SK-N-SH (cell line): ENCODE data around the gene SNX8. TPM values are rescaled to one million over a fixed set of nuclear protein-coding genes. Genes with fewer than 3 reads are reported as not detected.

Experiments used
- CTCF ChIA-PET: fragments of 300-600, 350-600 bp; formaldehyde crosslinking; extraction: SDS; loops from one replicate; lab custom pipeline; 2021; lab: Yijun Ruan, JAX
- POLR2A ChIA-PET: fragments of 350-600 bp; sonication (Branson Sonifier 250); formaldehyde crosslinking; extraction: SDS; loops from one replicate; lab custom pipeline; 2020; ENCODE audit warnings: antibody characterized with exemption, inconsistent platforms; lab: Yijun Ruan, JAX
- DNase-seq: peaks from one replicate; pipeline ENCODE4 v3.0.0; 2012
- H2AFZ ChIP-seq: fragments of 200-600 bp; sonication (generic); 2 replicates; pipeline ENCODE4 v1.8.1; 2016; ENCODE audit warnings: antibody characterized with exemption, mild to moderate bottlenecking, low read depth
- H3F3A ChIP-seq: fragments of 200-600 bp; sonication (generic); replicated peaks from 2 replicates; pipeline ENCODE3; 2016; ENCODE audit warnings: antibody characterized with exemption, mild to moderate bottlenecking; ENCODE audit not compliant: insufficient read depth
- H3K27ac ChIP-seq, 2 experiments: fragments of 200-500 bp in 1 of 2; fragments of 200-600 bp in 1 of 2; sonication (Bioruptor generic) in 1 of 2; sonication (generic), shearing (Covaris generic) in 1 of 2; 2 replicates each; pipeline versions ENCODE4 v1.5.1 to v1.6.1; 2014 to 2016; ENCODE audit warnings: low read depth in 2 of 2, inconsistent platforms in 1 of 2, low read length in 1 of 2, mild to moderate bottlenecking in 1 of 2, mixed read lengths in 1 of 2
- H3K27me3 ChIP-seq: fragments of 200-600 bp; sonication (generic), shearing (Covaris generic); 2 replicates; pipeline ENCODE4 v1.6.1; 2016; ENCODE audit warnings: mixed run types; ENCODE audit not compliant: insufficient read depth
- H3K36me3 ChIP-seq, 2 experiments: fragments of 200-500 bp in 1 of 2; fragments of 200-600 bp in 1 of 2; sonication (Bioruptor generic) in 1 of 2; sonication (generic) in 1 of 2; replicated peaks in 1 of 2; 2 replicates each; pipeline versions ENCODE3 to v1.5.1; 2014 to 2016; ENCODE audit warnings: low read length in 1 of 2, mild to moderate bottlenecking in 1 of 2; ENCODE audit not compliant: insufficient read depth in 2 of 2, control insufficient read depth in 1 of 2
- H3K4me1 ChIP-seq, 2 experiments: fragments of 200-500 bp in 1 of 2; fragments of 200-600 bp in 1 of 2; sonication (Bioruptor generic) in 1 of 2; sonication (generic), shearing (Covaris generic) in 1 of 2; 2 replicates each; pipeline versions ENCODE4 v1.5.1 to v1.6.1; 2014 to 2016; ENCODE audit warnings: low read depth in 1 of 2, low read length in 1 of 2, mixed run types in 1 of 2; ENCODE audit not compliant: insufficient read depth in 2 of 2, control insufficient read depth in 1 of 2
- H3K4me2 ChIP-seq: fragments of 200-600 bp; sonication (generic), shearing (Covaris generic); 2 replicates; pipeline ENCODE4 v1.6.1; 2017; ENCODE audit warnings: mixed run types
- H3K4me3 ChIP-seq, 2 experiments: fragments of 200-500 bp in 1 of 2; fragments of 200-600 bp in 1 of 2; sonication (Bioruptor generic) in 1 of 2; sonication (generic), shearing (Covaris generic) in 1 of 2; 2 replicates each; pipeline versions ENCODE4 v1.5.1 to v1.8.1; 2014 to 2016; ENCODE audit warnings: low read depth in 2 of 2, inconsistent platforms in 1 of 2, low read length in 1 of 2, mild to moderate bottlenecking in 1 of 2, mixed read lengths in 1 of 2, moderate library complexity in 1 of 2
- H3K79me2 ChIP-seq: fragments of 200-600 bp; sonication (generic); 2 replicates; pipeline ENCODE4 v1.8.1; 2017; ENCODE audit warnings: mild to moderate bottlenecking; ENCODE audit not compliant: insufficient read depth
- H3K9ac ChIP-seq: fragments of 200-600 bp; sonication (generic); 2 replicates; pipeline ENCODE4 v1.6.1; 2017; ENCODE audit warnings: mixed run types
- H3K9me2 ChIP-seq: fragments of 200-600 bp; sonication (generic); 2 replicates; pipeline ENCODE4 v1.6.1; 2017; ENCODE audit warnings: mixed run types
- H3K9me3 ChIP-seq: fragments of 200-600 bp; sonication (generic); 2 replicates; pipeline ENCODE4 v1.6.1; 2017; ENCODE audit warnings: mixed run types, mild to moderate bottlenecking, moderate library complexity
- H4K20me1 ChIP-seq: fragments of 200-600 bp; sonication (generic); 2 replicates; pipeline ENCODE4 v1.6.1; 2017; ENCODE audit warnings: mild to moderate bottlenecking, mixed run types; ENCODE audit not compliant: insufficient read depth
- FOSL2 ChIP-seq: IDR thresholded peaks from 2 replicates; pipeline ENCODE4 v1.4.0; 2012; ENCODE audit warnings: low read depth, mild to moderate bottlenecking, moderate library complexity, borderline replicate concordance
- FOXJ3 ChIP-seq: sonication (generic); formaldehyde crosslinking; IDR thresholded peaks from 2 replicates; pipeline ENCODE4 v1.5.1; 2020; ENCODE audit warnings: mild to moderate bottlenecking, missing genetic modification reagents
- FOXM1 ChIP-seq: IDR thresholded peaks from 2 replicates; pipeline ENCODE4 v1.4.0; 2012; ENCODE audit warnings: low read depth, mild to moderate bottlenecking
- GABPA ChIP-seq: IDR thresholded peaks from 2 replicates; pipeline ENCODE4 v1.4.0; 2012; ENCODE audit warnings: low read depth, mild to moderate bottlenecking
- IRF3 ChIP-seq: fragments of 150-350 bp; IDR thresholded peaks from 2 replicates; pipeline ENCODE4 v1.6.1; 2016; ENCODE audit warnings: mild to moderate bottlenecking, low read depth, low read length
- JUND ChIP-seq: IDR thresholded peaks from 2 replicates; pipeline ENCODE4 v1.4.0; 2012
- MAX ChIP-seq: IDR thresholded peaks from 2 replicates; pipeline ENCODE4 v1.4.0; 2012; ENCODE audit warnings: low read depth
- MEF2A ChIP-seq: IDR thresholded peaks from 2 replicates; pipeline ENCODE4 v1.4.0; 2012; ENCODE audit warnings: low read depth, borderline replicate concordance
- NFIC ChIP-seq: IDR thresholded peaks from 2 replicates; pipeline ENCODE4 v1.4.0; 2012; ENCODE audit warnings: borderline replicate concordance
- PBX3 ChIP-seq: IDR thresholded peaks from 2 replicates; pipeline ENCODE4; 2012
- SIN3A ChIP-seq: IDR thresholded peaks from 2 replicates; pipeline ENCODE4 v1.6.1; 2012; ENCODE audit warnings: low read depth, mild to moderate bottlenecking, low read length, moderate library complexity, borderline replicate concordance
- TAF1 ChIP-seq: IDR thresholded peaks from 2 replicates; pipeline ENCODE4 v1.6.1; 2012; ENCODE audit warnings: low read depth, mild to moderate bottlenecking, low read length, moderate library complexity, borderline replicate concordance
- USF2 ChIP-seq: fragments of 150-350 bp; IDR thresholded peaks from 2 replicates; pipeline ENCODE4 v1.6.1; 2017; ENCODE audit warnings: antibody characterized with exemption, low read length, low read depth, borderline replicate concordance
- ZBTB33 ChIP-seq: IDR thresholded peaks from 2 replicates; pipeline ENCODE4 v1.4.0; 2012; ENCODE audit warnings: low read depth, borderline replicate concordance
- WGBS: methylation state at CpG from one replicate; pipeline ENCODE4 v1.1.6; 2017; ENCODE audit warnings: low lambda C conversion rate; 5-methylcytosine and 5-hydroxymethylcytosine counted together
- polyA plus RNA-seq, 3 experiments: library from polyadenylated mRNA; depleted of rRNA; stranded (reverse); fragments of >200 nt; gene quantifications; 2 replicates each; pipeline ENCODE4 v1.2.3, GENCODE V29; 2012

Gene SNX8
- polyA plus RNA-seq, 1 of the 3 experiments (the other 2 are of a cell fraction), result 20.6 TPM

GRCh38 chr7:2257046-2257551 is 57.1 kb downstream of the SNX8 start:
- POLR2A ChIA-PET, result interaction anchor here (1.6 kb wide), 1 partner anchor 97 kb away, joined by 5 read pairs; no protein-coding TSS in a partner anchor
- Histone ChIP-seq H3K9ac (no peak overlapping the region), H3K4me2 (no peak overlapping the region), H3K27ac (no peak overlapping the region), H3K4me1 (peaks cover 0 to 8% of the 10 kb centered on the region in 2 experiments; a peak in 1 of 4 replicates), H3K36me3 (peaks cover 0 to 20% of the 10 kb centered on the region in 2 experiments), H3F3A (no peaks in the 10 kb centered on the region), H3K9me2 (no peaks in the 10 kb centered on the region)
- WGBS, result 96% methylated on average over 21 of the region's 38 CpGs
- peak; percentile 33 for DNase-seq
- TF ChIP-seq ZBTB33 (no peak), PBX3 (no peak), JUND (no peak), FOSL2 (no peak), FOXM1 (no peak), SIN3A (no peak), IRF3 (no peak), MEF2A (no peak), NFIC (no peak), MAX (no peak), GABPA (no peak), FOXJ3 (no peak), TAF1 (no peak), USF2 (no peak)
- TF ChIP-seq, all 33 proteins: peak for 0
- H3K4me3 ChIP-seq, result no peak overlapping the region
- no peaks in the 10 kb centered on the region for H3K79me2 ChIP-seq
- CTCF ChIA-PET, result interaction anchor here (1.3 to 1.7 kb wide), 2 partner anchors 9 to 10 kb away, joined by 3 to 7 read pairs; no protein-coding TSS in a partner anchor
- no peaks in the 10 kb centered on the region for H3K27me3 ChIP-seq
- no peaks in the 10 kb centered on the region for H4K20me1 ChIP-seq
- H3K9me3 ChIP-seq, result no peaks in the 10 kb centered on the region
- H2AFZ ChIP-seq, result no peak overlapping the region
